Astrocyte (in vitro differentiated cells and primary cell): ENCODE measurements around the gene GLYR1. TPM values are rescaled to one million over a fixed set of nuclear protein-coding genes. Genes with fewer than 3 reads are reported as not detected.

Source experiments
- DNase-seq: peaks from one replicate; pipeline ENCODE4 v3.0.0-alpha.2; 2010; ENCODE audit warnings: low read depth
- FAIRE-seq: peaks from 2 replicates; lab custom pipeline; 2011; peaks lifted over from hg19 to GRCh38; lab: Jason Lieb, UNC
- H2AFZ ChIP-seq: 2 replicates; pipeline ENCODE4 v1.6.0; 2012; ENCODE audit warnings: low read depth, low read length, inconsistent platforms
- H3K27ac ChIP-seq: 2 replicates; pipeline ENCODE4 v1.5.1; 2011; ENCODE audit warnings: low read depth, low read length, inconsistent platforms
- H3K27me3 ChIP-seq: 2 replicates; pipeline ENCODE4 v1.6.0; 2011; ENCODE audit warnings: low read length, inconsistent platforms; ENCODE audit not compliant: insufficient read depth
- H3K36me3 ChIP-seq: 2 replicates; pipeline ENCODE4 v1.5.1; 2011; ENCODE audit warnings: low read length, inconsistent platforms; ENCODE audit not compliant: insufficient read depth
- H3K4me1 ChIP-seq: 2 replicates; pipeline ENCODE4 v1.5.1; 2011; ENCODE audit warnings: low read length, inconsistent platforms; ENCODE audit not compliant: insufficient read depth
- H3K4me2 ChIP-seq: 2 replicates; pipeline ENCODE4 v1.6.0; 2012; ENCODE audit warnings: low read length, inconsistent platforms
- H3K4me3 ChIP-seq: 2 replicates; pipeline ENCODE4 v1.5.1; 2011; ENCODE audit warnings: low read depth, mild to moderate bottlenecking, low read length, inconsistent platforms; ENCODE audit not compliant: insufficient read depth
- H3K79me2 ChIP-seq: 2 replicates; pipeline ENCODE4 v1.6.0; 2012; ENCODE audit warnings: mild to moderate bottlenecking, low read length, inconsistent platforms; ENCODE audit not compliant: insufficient read depth
- H3K9ac ChIP-seq: 2 replicates; pipeline ENCODE4 v1.6.0; 2012; ENCODE audit warnings: mild to moderate bottlenecking, low read length, inconsistent platforms
- H3K9me3 ChIP-seq: 2 replicates; pipeline ENCODE4 v1.5.1; 2012; ENCODE audit warnings: low read depth, mild to moderate bottlenecking, low read length, inconsistent platforms; ENCODE audit not compliant: insufficient read depth
- H4K20me1 ChIP-seq: 2 replicates; pipeline ENCODE4 v1.6.0; 2012; ENCODE audit warnings: low read length, inconsistent platforms; ENCODE audit not compliant: insufficient read depth
- H3K27ac Mint-ChIP-seq: one replicate; pipeline ENCODE4 v1.8.0; 2021; ENCODE audit warnings: mild to moderate bottlenecking, mixed read lengths; ENCODE audit not compliant: unreplicated experiment
- H3K27me3 Mint-ChIP-seq: one replicate; pipeline ENCODE4 v1.8.0; 2021; ENCODE audit warnings: low read depth, mixed read lengths; ENCODE audit not compliant: unreplicated experiment
- H3K36me3 Mint-ChIP-seq: one replicate; pipeline ENCODE4 v1.8.0; 2021; ENCODE audit warnings: low read depth, mixed read lengths; ENCODE audit not compliant: unreplicated experiment
- H3K4me1 Mint-ChIP-seq: one replicate; pipeline ENCODE4 v1.8.0; 2021; ENCODE audit warnings: low read depth, mixed read lengths; ENCODE audit not compliant: unreplicated experiment
- H3K4me3 Mint-ChIP-seq: one replicate; pipeline ENCODE4 v1.8.0; 2021; ENCODE audit warnings: mild to moderate bottlenecking, moderate library complexity, mixed read lengths; ENCODE audit not compliant: unreplicated experiment
- H3K9me3 Mint-ChIP-seq: one replicate; pipeline ENCODE4 v1.8.0; 2021; ENCODE audit warnings: mild to moderate bottlenecking, mixed read lengths; ENCODE audit not compliant: unreplicated experiment
- EZH2 ChIP-seq: IDR thresholded peaks from 2 replicates; pipeline ENCODE4 v1.6.1; 2012; ENCODE audit warnings: mild to moderate bottlenecking, low read length, inconsistent platforms; ENCODE audit not compliant: insufficient read depth
- total RNA-seq: library from RNA; stranded (reverse); gene quantifications from 2 replicates; pipeline ENCODE4 v1.2.1, GENCODE V29; 2021
- TF ChIP-seq, protein P1 (sequence below): IDR thresholded peaks from 2 replicates; pipeline ENCODE4 v1.5.1; 2011; ENCODE audit warnings: low read depth, mild to moderate bottlenecking, inconsistent platforms, low read length, moderate library complexity; ENCODE audit not compliant: insufficient read depth

GLYR1 gene
- total RNA-seq, 1 donor from 2014 or later = 77.8 TPM

DNA sequence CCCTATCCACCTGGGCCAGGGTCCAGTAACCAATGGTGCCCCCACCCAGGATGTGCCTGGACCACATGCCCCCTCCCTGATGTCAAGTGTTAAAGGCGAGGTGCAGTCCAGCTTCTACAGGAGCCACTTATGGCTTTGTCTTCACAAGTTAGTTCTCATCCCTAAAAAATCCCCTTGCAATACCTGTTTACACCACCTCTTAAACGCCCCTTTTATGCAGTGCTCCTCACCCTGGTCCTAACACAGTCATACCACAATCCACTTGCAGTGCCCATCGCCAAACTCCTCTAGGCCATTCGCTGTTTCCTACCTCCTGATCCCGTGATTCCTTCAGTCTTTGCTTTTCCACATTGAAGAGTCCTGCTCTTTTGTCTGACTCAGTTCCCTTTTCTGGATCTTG is 7.1 kb downstream of the GLYR1 start:
- Mint-ChIP-seq H3K9me3 (no peaks in the 10 kb centered on the region), H3K27me3 (no peaks in the 10 kb centered on the region), H3K36me3 (peaks cover 8% of the 10 kb centered on the region), H3K27ac (no peak overlapping the region), H3K4me1 (peaks cover 3% of the 10 kb centered on the region), H3K4me3 (no peak overlapping the region)
- no peak for DNase-seq
- Histone ChIP-seq H3K9me3 (no peaks in the 10 kb centered on the region), H3K4me3 (no peak overlapping the region), H3K36me3 (peaks cover 48% of the 10 kb centered on the region), H2AFZ (no peak overlapping the region), H3K4me2 (no peak overlapping the region), H3K9ac (no peak overlapping the region), H3K27me3 (no peaks in the 10 kb centered on the region), H3K79me2 (peaks cover 33% of the 10 kb centered on the region), H4K20me1 (peaks cover 64% of the 10 kb centered on the region), H3K4me1 (no peaks in the 10 kb centered on the region), H3K27ac (no peak overlapping the region)
- no peak for TF ChIP-seq EZH2
- TF ChIP-seq, protein P1, sequence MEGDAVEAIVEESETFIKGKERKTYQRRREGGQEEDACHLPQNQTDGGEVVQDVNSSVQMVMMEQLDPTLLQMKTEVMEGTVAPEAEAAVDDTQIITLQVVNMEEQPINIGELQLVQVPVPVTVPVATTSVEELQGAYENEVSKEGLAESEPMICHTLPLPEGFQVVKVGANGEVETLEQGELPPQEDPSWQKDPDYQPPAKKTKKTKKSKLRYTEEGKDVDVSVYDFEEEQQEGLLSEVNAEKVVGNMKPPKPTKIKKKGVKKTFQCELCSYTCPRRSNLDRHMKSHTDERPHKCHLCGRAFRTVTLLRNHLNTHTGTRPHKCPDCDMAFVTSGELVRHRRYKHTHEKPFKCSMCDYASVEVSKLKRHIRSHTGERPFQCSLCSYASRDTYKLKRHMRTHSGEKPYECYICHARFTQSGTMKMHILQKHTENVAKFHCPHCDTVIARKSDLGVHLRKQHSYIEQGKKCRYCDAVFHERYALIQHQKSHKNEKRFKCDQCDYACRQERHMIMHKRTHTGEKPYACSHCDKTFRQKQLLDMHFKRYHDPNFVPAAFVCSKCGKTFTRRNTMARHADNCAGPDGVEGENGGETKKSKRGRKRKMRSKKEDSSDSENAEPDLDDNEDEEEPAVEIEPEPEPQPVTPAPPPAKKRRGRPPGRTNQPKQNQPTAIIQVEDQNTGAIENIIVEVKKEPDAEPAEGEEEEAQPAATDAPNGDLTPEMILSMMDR = no peak
- no peak for FAIRE-seq

DNA sequence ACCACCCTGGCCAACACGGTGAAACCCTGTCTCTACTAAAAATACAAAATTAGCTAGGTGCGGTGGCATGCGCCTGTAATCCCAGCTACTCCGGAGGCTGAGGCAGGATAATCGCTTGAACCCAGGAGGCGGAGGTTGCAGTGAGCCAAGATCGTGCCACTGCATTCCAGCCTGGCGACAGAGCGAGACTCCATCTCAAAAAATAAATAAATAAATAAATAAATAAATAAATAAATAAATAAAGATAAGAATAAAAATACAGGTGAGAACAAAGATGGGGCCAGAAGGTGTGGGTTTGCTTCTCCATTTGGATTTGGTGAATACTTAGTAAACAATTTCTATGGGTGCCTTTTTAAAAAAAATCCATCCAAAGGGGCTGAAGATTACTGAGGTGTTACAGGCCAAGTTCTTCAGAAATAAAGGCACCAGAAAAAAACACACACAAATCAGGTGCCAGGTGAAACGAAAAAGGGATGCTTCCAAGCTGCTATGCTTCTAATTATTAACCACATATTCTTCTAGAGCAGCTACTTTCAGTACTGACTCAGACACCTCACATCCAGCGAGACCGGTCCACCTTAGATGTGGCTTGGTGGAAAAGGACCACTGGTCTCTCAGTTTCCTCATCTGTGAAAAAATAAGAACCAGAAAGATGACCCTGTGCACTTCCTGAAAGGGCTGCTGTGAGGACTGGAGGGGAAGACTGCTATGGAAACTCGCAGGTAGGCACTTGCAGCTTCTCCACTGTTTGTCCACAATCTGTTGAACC is 9.2 kb downstream of the GLYR1 start:
- Mint-ChIP-seq H3K27ac (no peak overlapping the region), H3K4me1 (no peaks in the 10 kb centered on the region), H3K9me3 (no peaks in the 10 kb centered on the region), H3K36me3 (peaks cover 8% of the 10 kb centered on the region), H3K4me3 (no peak overlapping the region), H3K27me3 (no peaks in the 10 kb centered on the region)
- Histone ChIP-seq H3K9ac (no peak overlapping the region), H3K36me3 (peaks cover 42% of the 10 kb centered on the region), H4K20me1 (peaks cover 66% of the 10 kb centered on the region), H2AFZ (no peak overlapping the region), H3K4me1 (no peaks in the 10 kb centered on the region), H3K9me3 (no peaks in the 10 kb centered on the region), H3K27ac (no peak overlapping the region), H3K4me3 (no peak overlapping the region), H3K27me3 (no peaks in the 10 kb centered on the region), H3K4me2 (no peak overlapping the region), H3K79me2 (peaks cover 29% of the 10 kb centered on the region)
- DNase-seq (no peak), FAIRE-seq (no peak)
- no peak for TF ChIP-seq EZH2
- TF ChIP-seq, protein P1 = no peak

DNA sequence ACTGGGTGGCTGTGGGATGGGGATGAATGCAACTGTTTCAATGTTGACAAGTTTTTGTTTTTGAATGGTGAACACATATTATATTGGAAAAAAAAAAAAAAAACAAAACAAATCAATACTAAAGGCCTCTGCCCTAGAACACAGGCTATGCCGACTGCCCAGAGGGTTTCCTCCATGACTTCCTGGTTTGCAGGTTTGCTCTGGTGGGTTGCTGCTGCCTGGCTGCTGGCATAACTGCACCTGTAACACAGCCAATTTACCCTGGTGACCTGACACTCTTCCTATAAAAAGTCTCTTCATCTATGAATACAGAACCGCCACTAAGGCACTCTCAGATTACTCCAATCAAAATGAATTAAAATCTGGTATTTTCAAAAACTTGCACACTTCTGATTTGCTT is 10.4 kb downstream of the GLYR1 start:
- peak overlapping the region; percentile 8 for H3K27ac Mint-ChIP-seq

More for the DNA sequence above, 10.4 kb downstream of the GLYR1 start:
- Histone ChIP-seq H3K79me2 (peaks cover 27% of the 10 kb centered on the region), H3K27ac (no peak overlapping the region), H4K20me1 (peaks cover 68% of the 10 kb centered on the region), H3K27me3 (no peaks in the 10 kb centered on the region), H3K4me1 (no peaks in the 10 kb centered on the region), H3K4me3 (no peak overlapping the region), H3K9ac (no peak overlapping the region), H3K9me3 (no peaks in the 10 kb centered on the region), H3K36me3 (peaks cover 49% of the 10 kb centered on the region), H3K4me2 (no peak overlapping the region), H2AFZ (no peak overlapping the region)
- FAIRE-seq (no peak), DNase-seq (no peak)
- Mint-ChIP-seq H3K4me3 (no peak overlapping the region), H3K27me3 (no peaks in the 10 kb centered on the region), H3K36me3 (peaks cover 8% of the 10 kb centered on the region), H3K9me3 (no peaks in the 10 kb centered on the region), H3K4me1 (no peaks in the 10 kb centered on the region)
- TF ChIP-seq, protein P1 = no peak
- TF ChIP-seq EZH2 = no peak
